GM12801 (cell line): Measurements from ENCODE around the gene DEAF1.

Experiments used
- TF ChIP-seq, protein P1 (sequence below): IDR thresholded peaks from one replicate; pipeline ENCODE4 v1.5.1; 2011; ENCODE audit warnings: control low read depth; ENCODE audit not compliant: insufficient read length; ENCODE audit errors: extremely low read depth

Gene DEAF1

DNA sequence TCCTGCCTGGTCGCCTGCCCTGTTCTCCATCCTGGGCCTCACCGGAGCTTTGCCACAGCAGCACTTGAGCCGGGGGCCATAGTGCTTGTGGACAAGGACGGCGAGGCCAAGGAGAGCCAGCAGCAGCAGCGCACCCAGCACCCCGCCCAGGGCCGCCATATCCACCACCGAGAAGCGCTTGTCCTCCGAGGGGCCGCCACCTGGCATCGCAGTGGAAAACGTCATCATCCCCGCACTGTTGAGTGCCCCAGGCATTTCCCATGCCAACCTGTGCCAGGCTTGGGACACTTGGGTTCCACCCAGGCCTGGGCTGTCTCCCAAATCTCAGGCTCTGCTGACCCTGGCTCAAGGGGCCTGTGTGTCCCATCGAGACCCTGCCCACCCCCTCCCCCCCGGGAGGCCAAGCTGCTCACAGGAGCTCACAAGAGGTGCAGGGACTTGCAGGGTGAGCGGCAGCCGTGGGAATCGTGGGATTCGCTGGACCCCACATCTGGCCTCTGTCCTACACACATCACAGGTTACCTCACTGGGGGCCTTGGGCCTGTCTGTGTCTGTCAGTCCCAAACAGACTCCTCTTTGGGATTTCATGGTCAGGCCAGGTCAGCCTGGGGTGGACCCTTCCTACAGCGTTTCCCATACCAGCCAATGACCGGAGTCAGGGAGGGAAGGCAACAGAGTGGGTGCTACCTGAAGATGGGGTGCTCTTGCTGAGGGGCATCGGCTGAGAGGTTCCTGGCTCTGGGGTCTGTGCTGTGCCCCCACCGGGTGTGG, 76.9 kb downstream of the DEAF1 start:
- TF ChIP-seq, protein P1, sequence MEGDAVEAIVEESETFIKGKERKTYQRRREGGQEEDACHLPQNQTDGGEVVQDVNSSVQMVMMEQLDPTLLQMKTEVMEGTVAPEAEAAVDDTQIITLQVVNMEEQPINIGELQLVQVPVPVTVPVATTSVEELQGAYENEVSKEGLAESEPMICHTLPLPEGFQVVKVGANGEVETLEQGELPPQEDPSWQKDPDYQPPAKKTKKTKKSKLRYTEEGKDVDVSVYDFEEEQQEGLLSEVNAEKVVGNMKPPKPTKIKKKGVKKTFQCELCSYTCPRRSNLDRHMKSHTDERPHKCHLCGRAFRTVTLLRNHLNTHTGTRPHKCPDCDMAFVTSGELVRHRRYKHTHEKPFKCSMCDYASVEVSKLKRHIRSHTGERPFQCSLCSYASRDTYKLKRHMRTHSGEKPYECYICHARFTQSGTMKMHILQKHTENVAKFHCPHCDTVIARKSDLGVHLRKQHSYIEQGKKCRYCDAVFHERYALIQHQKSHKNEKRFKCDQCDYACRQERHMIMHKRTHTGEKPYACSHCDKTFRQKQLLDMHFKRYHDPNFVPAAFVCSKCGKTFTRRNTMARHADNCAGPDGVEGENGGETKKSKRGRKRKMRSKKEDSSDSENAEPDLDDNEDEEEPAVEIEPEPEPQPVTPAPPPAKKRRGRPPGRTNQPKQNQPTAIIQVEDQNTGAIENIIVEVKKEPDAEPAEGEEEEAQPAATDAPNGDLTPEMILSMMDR = no peak

DNA sequence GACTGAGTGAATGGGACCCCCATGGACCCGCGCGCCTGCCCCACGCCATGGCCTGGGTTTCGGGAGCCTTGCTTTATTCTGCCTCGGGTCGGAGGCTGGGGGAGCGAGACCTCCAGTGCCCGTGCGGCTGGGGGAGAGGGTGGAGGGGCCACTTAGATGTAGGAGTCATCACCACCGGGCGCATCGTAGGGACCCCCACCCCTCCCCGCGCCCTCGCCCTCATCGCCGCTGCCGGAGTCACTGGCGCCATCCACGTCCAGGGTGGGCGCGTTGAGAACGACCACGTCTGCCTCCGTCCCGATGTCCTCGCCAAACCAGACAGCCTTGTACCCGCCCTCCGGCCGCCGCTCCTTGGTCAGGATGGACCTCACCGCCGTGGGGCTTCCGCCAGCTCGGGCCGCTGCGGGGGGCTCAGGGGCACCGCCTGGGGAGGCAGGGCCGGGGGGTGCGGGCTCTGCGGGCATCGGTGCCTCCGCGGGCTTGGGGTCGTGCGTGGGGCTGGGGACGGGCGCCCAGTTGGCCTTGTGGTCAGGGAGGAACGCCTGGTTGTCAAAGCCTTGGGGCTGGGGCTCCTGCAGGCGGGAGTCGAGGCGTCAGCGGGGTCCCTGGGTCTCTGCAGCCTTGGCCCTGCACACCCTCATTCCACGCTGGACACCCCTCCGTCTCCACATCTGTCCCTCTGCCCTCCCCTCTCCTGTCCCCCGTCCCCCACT, 77.7 kb downstream of the DEAF1 start:
- TF ChIP-seq, protein P1 = no peak

DNA sequence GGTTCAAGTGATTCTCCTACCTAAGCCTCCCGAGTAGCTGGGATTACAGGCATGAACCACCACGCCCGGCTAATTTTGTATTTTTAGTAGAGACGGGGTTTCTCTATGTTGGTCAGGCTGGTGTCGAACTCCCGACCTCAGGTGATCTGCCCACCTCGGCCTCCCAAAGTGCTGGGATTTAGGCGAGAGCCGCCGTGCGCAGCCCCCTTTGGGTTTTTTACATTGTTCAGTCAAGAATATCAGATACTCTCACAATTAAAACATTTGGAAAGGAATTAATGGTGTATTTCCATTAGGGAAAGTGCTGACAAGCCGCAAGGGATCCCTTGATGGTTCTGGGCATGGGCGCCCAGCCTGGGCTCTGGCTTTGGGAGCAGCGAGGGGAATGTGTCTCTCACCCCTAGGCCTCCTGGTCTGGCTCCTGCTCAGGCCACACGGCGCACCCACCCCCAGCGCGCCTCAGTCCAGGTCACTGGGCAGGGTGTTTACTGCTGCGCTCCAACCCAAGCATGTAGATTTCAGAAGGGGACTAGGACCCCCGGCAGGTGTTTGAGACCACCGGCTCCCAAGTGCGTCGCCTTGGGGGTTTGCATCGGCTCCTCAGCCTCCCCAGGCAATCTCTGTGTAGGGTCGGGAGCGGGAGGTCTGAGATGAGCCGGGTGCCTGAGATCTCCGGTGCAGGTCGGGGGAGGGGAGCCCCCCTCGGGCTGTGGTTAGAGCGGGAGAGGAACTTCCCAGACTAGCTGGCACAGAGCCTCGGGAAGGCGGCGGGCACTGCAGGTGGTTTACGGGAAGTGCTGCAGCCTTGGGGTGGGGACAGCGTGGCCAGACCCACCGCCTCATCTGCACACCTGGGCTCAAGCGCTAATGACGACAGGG, 78.5 kb downstream of the DEAF1 start:
- TF ChIP-seq, protein P1 = no peak

DNA sequence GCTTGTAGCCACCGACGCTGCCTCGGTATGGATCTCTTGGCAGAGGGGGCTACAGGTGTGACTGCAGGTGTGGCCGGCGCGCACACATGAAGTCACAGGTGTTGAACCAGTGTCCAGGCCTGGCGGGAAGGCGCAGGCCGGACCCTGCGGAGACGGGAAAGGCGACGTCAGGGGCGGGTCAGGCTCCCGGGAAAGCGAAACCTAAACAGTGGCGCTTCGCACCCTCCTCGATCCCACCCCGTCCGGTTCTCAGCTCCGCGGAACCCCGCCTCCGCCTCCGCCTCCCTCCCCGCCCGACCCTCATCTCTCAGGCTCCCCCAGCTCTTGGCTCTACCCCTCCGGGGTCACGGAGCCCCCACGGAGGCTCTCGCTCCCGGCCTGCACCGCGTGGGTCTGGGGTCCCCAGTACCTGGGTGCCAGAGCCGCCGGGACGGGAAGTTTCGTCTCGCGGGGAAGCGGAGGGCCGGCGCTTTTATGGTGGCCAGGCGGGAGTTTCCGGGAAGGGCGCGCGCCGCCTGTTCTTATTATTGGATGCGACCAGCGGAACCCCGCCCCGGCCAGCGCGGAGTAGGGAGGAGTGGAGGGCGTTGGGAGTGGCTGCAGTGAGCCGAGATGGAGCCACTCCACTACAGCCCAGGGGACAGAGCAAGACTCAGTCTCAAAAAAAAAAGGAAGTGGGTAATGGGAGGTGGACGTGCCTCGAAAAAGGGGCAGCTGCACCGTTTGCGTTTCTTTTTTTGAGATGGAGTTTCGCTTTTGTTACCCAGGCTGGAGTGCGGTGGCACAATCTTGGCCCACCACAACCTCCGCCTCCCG, 79.3 kb downstream of the DEAF1 start, which contains the start of gene IRF7:
TSS of gene IRF7 (minus strand) at position 447 of the 816 bp plus-strand sequence. CDS start 586 bp downstream, outside the sequence.
- TF ChIP-seq, protein P1 = no peak

DNA sequence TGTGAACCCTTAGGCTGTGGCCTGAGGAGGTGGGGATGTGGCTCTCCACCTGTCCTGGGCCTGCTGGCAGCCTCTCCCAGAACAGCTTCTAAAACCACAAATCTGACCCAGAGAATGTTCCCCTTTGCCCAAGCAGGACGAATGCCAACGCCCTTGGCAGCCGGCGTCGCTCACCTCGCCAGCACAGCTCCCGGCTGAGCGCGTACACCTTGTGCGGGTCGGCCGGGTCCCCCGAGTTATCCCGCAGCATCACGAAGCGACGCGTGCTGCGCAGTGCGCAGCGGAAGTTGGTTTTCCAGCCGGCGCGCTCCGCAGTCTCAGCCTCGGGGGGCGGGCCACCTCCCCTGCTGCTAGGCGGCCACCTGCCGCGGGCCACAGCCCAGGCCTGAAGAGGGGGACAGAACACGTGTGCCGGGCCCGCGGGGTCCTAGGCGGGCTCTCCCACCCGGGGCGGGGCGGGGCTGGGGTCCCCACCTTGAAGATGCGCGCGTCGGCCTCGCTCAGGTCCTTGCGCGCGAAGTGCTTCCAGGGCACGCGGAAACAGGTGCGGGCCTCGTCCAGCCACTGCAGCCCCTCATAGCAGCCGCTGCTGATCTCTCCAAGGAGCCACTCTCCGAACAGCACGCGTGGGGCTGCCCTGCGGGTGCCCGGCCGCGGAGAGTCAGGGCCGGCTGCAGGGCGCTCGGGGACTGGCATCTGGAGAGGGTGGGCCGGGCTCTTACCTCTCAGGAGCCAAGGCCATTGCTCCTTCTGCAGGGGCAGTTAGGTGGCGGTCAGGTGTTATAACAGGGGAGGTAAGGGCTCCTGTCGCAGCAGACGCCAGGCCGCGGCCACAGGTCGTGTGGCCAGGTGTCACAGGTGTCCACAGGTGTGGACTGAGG, 80.2 kb downstream of the DEAF1 start:
- TF ChIP-seq, protein P1 = no peak

DNA sequence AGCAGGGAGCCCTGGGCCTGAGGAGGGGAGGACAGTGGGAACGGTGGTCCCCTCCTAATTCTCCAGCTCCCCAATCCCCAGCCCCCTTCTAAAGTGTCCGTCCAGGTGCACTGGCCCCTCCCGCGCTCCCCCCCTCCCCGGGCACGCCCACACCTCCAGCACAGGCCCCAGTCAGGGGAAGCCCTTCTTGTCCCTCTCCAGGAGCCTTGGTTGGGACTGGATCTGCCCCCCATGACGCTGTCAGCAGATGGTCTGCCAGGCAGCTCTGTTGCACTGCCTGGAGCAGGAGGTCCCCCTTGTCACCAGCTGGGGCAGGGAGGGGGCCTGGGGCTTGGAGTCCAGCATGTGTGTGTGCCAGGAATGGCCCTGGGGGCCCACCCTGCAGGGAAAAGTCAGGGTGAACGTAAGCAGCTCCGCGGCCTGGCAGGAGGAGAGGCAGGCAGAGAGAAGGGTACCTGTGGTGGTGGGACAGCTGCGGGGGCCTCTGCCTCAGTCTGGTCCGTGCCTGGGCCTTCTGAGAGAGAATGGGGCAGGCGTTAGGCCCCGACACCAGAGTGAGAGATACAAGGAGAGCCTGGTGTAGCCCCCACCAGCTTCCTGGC, 80.9 kb downstream of the DEAF1 start:
- TF ChIP-seq, protein P1 = no peak
